Mesothelial cell of epicardium (in vitro differentiated cells): ENCODE measurements around the gene ATP6V0C. TPM values are rescaled to one million over a fixed set of nuclear protein-coding genes. Genes with fewer than 3 reads are reported as not detected.

ENCODE experiments used
- DNase-seq, 2 experiments: peaks; one replicate each; pipeline ENCODE4 v3.0.0; 2021; ENCODE audit warnings: low spot score in 2 of 2; ENCODE audit not compliant: unreplicated experiment in 2 of 2
- H3K27ac Mint-ChIP-seq: 2 replicates; pipeline ENCODE4 v1.8.0; 2021; ENCODE audit warnings: mixed read lengths
- H3K27me3 Mint-ChIP-seq: 2 replicates; pipeline ENCODE4 v1.8.0; 2021; ENCODE audit warnings: low read depth, mixed read lengths
- H3K36me3 Mint-ChIP-seq: 2 replicates; pipeline ENCODE4 v1.8.0; 2021; ENCODE audit warnings: mixed read lengths
- H3K4me1 Mint-ChIP-seq: 2 replicates; pipeline ENCODE4 v1.8.0; 2021; ENCODE audit warnings: mixed read lengths
- H3K4me3 Mint-ChIP-seq: 2 replicates; pipeline ENCODE4 v1.8.0; 2021; ENCODE audit warnings: mild to moderate bottlenecking, moderate library complexity, mixed read lengths
- H3K9me3 Mint-ChIP-seq: 2 replicates; pipeline ENCODE4 v1.8.0; 2021; ENCODE audit warnings: mixed read lengths
- total RNA-seq: library from RNA; stranded (reverse); gene quantifications from 3 replicates; pipeline ENCODE4 v1.2.1, GENCODE V29; 2021
- TF ChIP-seq, protein P1 (sequence below): fragments of 200-600 bp; sonication (generic); IDR thresholded peaks from one replicate; pipeline ENCODE4 v1.5.0; 2021; ENCODE audit warnings: antibody characterized with exemption; ENCODE audit not compliant: unreplicated experiment

The ATP6V0C gene
- total RNA-seq, 1 donor from 2014 or later = 143 TPM

DNA sequence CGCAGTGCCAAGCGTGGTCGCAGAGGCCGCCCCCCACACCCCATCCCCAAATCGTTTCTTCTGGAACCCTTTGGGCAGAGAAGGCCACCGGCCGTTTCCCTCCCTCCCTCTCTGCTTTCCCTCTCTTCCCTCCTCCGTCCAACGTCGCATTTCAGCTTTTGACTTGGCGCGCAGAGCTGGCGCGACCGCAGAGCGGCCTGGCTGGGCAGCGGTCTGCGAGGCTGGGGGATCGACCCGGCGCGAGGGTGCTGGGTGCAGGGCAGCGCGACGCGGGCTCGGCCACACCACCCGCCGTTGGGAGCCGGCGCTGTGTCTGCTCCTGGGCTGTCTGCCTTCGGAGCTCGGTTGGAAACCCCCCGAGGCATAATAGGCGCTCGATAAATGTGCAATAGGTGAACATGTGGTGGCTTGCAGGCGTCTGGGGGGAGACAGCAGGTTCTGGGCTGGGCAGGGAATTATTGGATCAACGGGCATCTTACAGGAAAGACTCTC lies 45.5 kb upstream of the ATP6V0C start:
- Mint-ChIP-seq H3K36me3 (no peaks in the 10 kb centered on the region), H3K9me3 (no peaks in the 10 kb centered on the region), H3K27ac (no peak overlapping the region), H3K4me1 (peaks cover 25% of the 10 kb centered on the region), H3K4me3 (peak overlapping the region; percentile 60), H3K27me3 (no peaks in the 10 kb centered on the region)
- DNase-seq = peak in 1 of 2 experiments; percentile 55
- TF ChIP-seq, protein P1, sequence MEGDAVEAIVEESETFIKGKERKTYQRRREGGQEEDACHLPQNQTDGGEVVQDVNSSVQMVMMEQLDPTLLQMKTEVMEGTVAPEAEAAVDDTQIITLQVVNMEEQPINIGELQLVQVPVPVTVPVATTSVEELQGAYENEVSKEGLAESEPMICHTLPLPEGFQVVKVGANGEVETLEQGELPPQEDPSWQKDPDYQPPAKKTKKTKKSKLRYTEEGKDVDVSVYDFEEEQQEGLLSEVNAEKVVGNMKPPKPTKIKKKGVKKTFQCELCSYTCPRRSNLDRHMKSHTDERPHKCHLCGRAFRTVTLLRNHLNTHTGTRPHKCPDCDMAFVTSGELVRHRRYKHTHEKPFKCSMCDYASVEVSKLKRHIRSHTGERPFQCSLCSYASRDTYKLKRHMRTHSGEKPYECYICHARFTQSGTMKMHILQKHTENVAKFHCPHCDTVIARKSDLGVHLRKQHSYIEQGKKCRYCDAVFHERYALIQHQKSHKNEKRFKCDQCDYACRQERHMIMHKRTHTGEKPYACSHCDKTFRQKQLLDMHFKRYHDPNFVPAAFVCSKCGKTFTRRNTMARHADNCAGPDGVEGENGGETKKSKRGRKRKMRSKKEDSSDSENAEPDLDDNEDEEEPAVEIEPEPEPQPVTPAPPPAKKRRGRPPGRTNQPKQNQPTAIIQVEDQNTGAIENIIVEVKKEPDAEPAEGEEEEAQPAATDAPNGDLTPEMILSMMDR = no peak

GRCh38 chr16:2468725-2469398 lies 44.9 kb upstream of the ATP6V0C start:
- TF ChIP-seq, protein P1 = no peak
- Mint-ChIP-seq H3K27ac (no peak overlapping the region), H3K36me3 (no peaks in the 10 kb centered on the region), H3K27me3 (no peaks in the 10 kb centered on the region), H3K4me1 (peaks cover 27% of the 10 kb centered on the region), H3K4me3 (peak overlapping the region; percentile 60), H3K9me3 (no peaks in the 10 kb centered on the region)
- DNase-seq = no peak

GRCh38 chr16:2469399-2470233 lies 44.1 kb upstream of the ATP6V0C start:
- Mint-ChIP-seq H3K4me1 (peaks cover 27% of the 10 kb centered on the region), H3K36me3 (no peaks in the 10 kb centered on the region), H3K27ac (no peak overlapping the region), H3K27me3 (no peaks in the 10 kb centered on the region), H3K4me3 (peak overlapping the region; percentile 34), H3K9me3 (no peaks in the 10 kb centered on the region)
- TF ChIP-seq, protein P1 = no peak
- no peak for DNase-seq

DNA sequence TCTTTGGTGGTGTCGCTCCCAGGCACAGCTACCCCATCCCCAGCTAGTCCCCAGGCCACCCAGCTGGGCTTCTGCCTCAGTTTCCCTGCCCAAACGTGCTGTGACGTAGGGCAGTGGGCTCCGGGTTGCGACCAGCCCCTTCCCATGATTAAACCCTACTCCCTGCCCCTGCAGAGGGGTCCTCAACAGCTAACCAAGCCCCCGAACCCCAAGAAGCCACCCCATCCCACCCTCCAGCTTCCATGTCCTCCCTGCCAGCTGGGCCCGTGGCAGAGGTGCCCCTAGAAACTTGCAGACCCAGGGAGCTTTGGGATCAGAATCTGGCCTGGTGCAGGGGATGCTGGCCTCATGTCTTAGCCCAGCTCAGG lies 43.5 kb upstream of the ATP6V0C start:
- DNase-seq = no peak
- Mint-ChIP-seq H3K9me3 (no peaks in the 10 kb centered on the region), H3K4me1 (peaks cover 27% of the 10 kb centered on the region), H3K4me3 (peak overlapping the region; percentile 34), H3K36me3 (no peaks in the 10 kb centered on the region), H3K27ac (peak overlapping the region; percentile 25), H3K27me3 (no peaks in the 10 kb centered on the region)
- TF ChIP-seq, protein P1 = no peak

GRCh38 chr16:2470603-2471015 lies 43.1 kb upstream of the ATP6V0C start:
- peaks cover 27% of the 10 kb centered on the region for H3K4me1 Mint-ChIP-seq
- peak overlapping the region; percentile 34 for H3K4me3 Mint-ChIP-seq
- H3K9me3 Mint-ChIP-seq = no peaks in the 10 kb centered on the region
- H3K36me3 Mint-ChIP-seq = no peaks in the 10 kb centered on the region
- TF ChIP-seq, protein P1 = no peak
- no peak for DNase-seq
- H3K27ac Mint-ChIP-seq = peak overlapping the region; percentile 25
- H3K27me3 Mint-ChIP-seq = no peaks in the 10 kb centered on the region
